Epidermal melanocyte (primary cell): ENCODE data around the gene FAM185A.
"Not testable (repeated sequence)": the region's sequence is repeated elsewhere in the genome, so short reads cannot be mapped to it uniquely, and the experiment has no call there.

Experiments used
- DNase-seq: peaks from one replicate; pipeline ENCODE4 v3.0.0; 2011; ENCODE audit warnings: low spot score; ENCODE audit not compliant: insufficient read length

FAM185A gene

GRCh38 chr7:102776217-102776616, 27.4 kb downstream of the FAM185A start:
- DNase-seq: not testable (repeated sequence)

DNA sequence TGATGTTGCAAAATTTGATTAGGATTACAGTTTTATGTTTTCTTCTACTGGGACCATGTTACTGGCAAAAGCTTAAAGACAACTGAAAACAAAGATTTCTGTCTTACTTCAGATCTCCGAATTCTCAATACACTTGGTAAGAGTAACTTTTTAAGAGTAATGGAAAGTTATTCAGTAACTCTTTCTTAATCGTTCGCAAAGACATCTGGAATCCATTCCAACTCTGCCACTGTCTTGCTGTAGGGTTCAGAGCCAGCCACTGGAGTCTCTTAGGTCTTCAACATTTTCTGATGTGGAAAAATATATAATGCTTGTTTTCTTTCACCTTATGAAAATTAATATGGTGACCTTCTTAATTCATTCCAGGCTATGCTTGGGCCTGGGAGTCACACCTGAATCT, 29.9 kb downstream of the FAM185A start:
- not testable (repeated sequence) for DNase-seq

GRCh38 chr7:102780926-102781325, 32.1 kb downstream of the FAM185A start:
- DNase-seq: not testable (repeated sequence)

DNA sequence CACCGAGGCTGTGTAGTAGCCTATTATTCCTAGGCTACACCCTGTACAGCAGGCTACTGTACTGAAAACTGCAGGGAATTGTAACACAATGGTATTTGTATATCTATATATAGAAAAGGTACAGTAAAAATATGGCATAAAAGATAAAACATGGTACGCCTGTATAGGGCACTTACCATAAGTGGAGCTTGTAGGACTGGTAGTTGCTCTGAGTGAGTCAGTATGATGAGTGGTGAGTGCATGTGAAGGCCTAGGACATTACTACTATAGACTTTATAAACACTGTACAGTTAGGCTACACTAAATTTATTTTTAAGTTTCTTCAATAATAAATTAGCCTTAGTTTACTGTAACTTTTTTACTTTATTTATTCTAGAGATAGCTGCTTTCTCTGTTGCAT, 40.0 kb downstream of the FAM185A start:
- not testable (repeated sequence) for DNase-seq

DNA sequence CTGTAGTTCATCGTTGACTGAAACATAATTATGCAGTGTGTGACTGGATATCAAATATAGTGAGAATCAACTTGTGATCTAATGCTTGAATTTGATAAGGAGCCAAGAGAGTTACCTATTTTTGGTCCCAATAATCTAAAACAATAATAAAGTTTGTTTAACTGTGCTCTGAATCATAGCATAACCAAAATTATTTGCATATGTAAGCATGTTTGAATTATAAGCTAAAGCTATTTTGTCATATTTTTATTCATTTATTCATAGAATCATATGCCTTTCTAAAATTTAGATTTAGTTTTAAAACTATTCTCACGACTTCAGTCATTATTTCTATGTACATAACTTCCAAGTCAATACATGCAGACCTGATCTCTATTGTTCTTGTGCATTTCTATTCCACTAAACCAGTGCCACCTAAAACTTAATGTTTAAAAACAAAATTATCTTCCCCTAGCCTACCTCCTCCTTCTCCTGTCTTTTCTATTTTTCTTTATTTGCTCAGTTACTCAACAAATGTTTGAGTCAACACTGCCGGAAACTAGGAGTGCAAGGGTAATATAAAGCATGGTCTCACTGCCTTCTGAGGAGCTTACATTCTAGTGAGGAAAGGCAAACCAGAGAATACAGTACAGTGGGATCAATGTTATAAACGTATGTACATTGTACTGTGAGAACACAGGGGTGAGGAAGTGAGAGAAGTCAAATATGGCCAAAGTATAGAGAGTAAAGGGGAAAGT, 41.7 kb downstream of the FAM185A start:
- DNase-seq: not testable (repeated sequence)

DNA sequence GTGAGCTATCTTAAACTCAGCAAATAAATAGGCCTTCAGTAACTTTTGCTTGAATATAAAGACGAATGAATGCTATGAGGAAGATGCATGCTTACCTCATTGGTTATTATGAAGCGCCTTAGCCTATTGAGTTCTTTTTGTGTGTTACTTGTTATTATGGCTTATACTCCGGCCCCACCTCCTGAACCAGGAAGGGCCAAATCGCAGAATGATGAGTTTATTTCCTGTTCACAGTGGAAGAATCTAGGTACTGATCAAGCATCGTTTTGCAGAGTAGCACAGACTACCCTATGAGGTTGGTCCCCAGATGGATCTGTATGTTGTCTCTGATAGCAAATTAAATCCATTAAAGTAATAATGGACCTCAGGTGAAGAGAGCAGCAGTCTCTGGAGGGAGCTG, 42.6 kb downstream of the FAM185A start:
- DNase-seq: not testable (repeated sequence)

DNA sequence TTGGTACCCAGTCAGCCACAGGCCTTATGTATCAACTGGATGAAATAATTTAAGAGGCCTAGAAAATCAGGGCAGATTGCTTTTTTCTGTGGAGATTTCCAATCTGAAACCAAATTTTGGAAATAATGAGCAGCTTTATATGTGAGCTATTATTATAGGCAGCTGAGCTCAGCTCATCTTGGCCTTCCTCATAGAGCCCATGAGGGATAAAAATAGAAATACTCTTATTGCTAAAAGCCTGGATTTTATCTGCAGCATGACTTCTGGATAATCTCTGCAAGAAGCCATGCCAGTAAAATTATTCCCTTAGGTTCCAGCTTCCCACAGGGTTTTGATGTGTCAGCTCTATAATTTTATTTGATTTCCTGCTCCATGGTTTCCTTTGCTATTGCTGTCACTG, 43.0 kb downstream of the FAM185A start:
- not testable (repeated sequence) for DNase-seq

DNA sequence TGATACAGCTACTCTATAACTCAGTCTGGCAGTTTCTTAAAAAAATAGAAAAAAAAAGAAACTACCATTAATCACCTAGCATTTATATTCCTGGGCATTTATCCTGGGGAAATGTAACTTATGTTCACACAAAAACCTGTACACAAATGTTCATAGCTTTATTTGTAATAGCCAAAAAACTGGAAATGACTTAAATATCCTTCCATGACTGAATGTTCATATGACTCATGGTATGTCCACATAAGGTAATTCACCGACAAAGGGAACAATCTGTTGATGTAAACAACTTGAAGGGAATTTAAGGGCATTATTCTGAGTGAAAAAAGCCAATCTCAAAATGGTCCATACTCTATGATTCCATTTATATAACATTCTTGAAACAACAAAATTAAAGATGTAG, 45.8 kb downstream of the FAM185A start:
- not testable (repeated sequence) for DNase-seq

DNA sequence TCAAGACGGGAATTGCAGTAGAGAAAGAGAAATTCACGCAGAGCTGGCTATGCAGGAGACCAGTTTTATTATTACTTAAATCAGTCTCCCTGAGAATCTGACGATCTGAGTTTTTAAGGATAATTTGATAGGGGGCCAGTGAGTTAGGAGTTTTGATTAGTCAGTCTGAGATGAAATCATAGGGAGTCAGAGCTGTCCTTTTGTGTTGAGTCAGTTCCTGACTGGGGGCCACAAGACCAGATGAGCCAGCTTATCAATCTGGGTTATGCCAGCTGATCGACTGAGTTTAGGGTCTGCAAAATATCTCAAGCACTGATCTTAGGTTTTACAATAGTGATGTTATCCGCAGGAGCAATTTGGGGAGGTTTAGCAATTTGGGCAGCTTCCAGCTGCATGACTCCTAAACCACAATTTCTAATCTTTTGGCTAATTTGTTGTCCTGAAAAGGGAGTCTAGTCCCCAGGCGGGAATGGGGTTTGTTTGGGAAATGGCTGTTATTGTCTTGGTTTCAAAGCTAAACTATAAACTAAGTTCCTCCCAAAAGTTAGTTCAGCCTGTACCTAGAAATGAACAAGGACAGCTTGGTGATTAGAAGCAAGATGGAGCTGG, 47.3 kb downstream of the FAM185A start:
- DNase-seq: not testable (repeated sequence)

DNA sequence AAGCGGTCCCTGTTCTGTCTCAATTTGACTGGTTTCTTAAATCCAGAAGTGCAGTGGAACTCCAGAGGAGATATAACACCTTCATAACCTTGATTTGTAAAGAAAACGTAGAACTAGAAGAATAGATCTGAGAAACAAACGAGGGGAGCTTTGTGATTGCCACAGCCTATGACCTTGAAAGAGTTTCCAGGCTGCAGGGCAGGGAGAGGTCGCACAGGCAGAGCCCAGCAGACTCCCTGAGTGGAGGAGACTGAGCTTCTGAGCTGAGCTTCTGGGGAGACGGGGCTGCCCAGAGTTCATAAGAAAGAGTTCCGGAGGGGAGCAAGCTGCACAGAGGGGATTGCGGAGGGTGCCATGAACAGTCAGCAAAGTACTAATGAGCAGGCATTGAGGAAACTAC, 57.8 kb downstream of the FAM185A start:
- no peak for DNase-seq

DNA sequence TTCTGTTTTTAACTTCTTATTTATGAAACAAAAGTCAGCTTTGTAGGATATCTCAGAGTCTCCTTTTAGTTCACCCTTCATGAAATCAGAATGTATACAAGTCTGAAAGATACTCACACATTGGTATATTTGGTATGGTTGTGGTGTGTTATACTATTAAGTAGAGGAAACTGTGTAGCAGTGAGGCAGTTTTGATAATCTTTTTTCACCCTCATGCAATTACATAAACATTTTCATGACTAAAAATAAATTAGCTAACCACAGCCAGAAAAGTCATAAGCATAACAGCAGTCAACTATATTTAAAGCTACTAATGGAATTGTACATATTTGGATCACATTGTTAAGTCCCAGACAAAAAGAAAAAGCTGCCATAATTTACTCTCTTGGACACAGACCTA, 62.1 kb downstream of the FAM185A start:
- no peak for DNase-seq

GRCh38 chr7:102811942-102812678, 63.3 kb downstream of the FAM185A start:
- DNase-seq: no peak

DNA sequence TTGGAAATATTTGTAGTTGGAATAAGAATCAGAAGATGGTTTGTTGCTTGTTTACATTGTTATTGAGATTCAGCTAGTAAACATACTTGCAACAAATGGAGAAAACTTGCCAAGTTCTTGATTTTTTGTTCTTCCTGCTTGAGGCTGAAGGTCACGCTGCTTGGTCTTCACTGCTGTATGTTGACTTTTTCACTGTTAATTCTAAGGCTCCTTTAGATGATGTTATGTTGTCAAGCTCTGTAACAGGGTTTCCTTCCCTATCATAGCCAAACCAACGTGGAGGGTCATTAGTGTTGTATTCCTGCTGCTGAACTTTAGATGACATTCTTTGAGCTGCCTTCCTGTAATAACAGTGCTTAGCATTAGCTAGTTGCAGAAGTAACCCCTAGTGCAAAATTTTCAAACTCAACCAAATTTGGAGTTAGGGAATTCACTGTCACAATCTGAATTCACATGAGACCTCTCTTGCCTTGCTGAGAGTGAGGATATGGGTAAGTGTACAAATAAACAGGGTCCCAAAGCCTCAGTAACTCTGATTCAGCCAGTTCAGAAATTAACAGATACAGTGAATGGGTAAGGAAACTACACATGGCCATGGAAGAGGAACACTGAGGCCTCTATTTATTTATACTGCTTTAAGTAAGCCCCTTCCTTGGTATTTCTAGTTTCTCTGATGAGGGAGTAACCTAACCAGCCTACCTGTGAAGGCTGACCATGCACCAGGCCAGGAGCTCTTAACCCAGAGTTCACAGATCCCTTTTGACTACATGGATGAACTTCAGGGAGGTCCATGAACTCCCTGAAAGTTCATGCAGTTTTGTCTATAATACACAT, 64.6 kb downstream of the FAM185A start:
- DNase-seq: no peak

GRCh38 chr7:102814025-102814471, 65.2 kb downstream of the FAM185A start:
- no peak for DNase-seq

DNA sequence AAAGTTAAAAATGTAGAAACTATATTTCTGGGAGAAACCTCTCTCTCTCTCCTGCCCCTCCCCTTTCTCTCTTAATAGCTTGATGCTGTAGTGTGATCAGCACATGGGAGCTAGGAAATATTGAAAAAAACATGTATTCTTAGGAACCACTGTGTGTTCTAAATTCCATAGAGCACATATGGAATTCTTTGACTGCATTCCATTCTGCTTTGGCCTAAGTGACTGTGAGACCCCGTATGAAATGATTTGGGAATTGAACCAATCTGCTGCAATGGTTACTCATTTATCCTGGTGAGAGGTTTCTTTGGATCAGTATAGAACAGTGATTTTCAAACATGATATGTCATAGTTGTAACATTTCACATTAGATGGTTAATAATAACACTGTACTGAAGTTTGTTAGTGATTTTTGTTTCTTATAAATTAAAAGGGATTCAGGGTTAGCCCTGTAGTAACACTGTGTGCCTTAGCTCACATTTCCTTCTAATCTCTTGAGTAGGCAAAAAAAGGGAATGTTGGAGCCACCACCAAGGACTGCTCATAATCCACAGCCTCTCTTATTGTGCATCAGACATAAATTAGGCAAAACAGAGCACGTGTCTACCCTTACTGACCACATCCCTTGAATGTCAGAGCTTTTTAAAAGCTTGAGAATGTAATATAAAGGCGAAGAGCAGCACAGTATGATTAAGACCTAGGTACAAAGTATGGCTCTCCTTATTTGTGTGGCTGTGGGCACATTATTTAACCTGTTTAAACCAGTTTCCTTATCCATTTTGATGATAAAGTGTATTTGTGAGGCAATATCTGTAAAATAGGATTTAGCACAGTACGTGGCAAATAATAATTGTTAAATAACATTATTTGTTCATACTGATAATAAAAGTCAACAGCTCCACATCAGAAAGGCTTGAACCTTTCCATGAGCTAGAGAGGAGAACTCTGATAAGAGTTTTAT, 69.1 kb downstream of the FAM185A start:
- DNase-seq: no peak

DNA sequence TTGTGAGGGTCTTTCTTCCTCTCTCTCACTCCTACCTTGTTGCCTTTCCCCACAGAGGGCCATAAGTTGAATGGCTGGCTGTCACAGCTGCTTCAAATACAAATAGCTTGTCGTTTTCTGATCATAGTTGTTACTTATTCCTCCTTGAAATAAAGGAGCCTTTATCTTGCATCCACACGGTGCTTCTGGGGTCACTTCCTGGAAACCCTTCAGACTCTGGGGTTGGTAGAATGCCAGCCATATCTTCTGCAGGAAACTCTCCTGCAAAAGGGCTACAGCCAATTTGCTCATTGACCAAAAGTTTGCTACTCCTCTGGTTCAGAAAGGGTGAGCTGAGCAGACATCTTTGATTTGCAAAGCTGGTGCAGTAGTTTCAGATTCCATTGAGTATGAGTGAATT, 70.4 kb downstream of the FAM185A start:
- no peak for DNase-seq

GRCh38 chr7:102821994-102822747, 73.4 kb downstream of the FAM185A start:
- DNase-seq: no peak

GRCh38 chr7:102823390-102824119, 74.8 kb downstream of the FAM185A start:
- DNase-seq: no peak

DNA sequence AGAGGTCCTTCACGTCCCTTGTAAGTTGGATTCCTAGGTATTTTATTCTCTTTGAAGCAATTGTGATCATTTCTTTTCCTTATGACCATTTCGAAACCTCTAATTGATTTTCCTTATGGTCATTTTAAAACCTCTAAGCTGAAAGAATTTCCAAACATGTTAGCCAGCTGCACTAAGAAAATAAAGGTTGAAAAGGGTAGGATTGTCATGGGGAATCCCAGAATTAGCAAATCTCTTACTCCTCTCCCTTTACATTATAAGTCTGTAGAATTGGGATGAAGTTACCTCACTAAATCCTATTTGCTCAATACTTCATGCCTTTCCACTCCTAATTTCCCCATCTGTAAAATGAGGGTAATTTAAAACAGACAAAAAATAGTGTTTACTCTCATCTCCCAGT, 79.5 kb downstream of the FAM185A start:
- no peak for DNase-seq
